Ureter (tissue), 1 donor: ENCODE measurements around the gene CALHM2. TPM values are rescaled to one million over a fixed set of nuclear protein-coding genes. Genes with fewer than 3 reads are reported as not detected.
"Not testable (repeated sequence)": the region's sequence is repeated elsewhere in the genome, so short reads cannot be mapped to it uniquely, and the experiment has no call there.

ENCODE experiments used
- DNase-seq: peaks from one replicate; pipeline ENCODE4 v3.0.0-alpha.2; 2020; ENCODE audit warnings: low spot score
- total RNA-seq: library from RNA; stranded (reverse); gene quantifications from one replicate; pipeline ENCODE4 v1.2.4, GENCODE V29; 2023
- donor health status: DM: yes; HTN: yes; CAD: no.

The CALHM2 gene, protein sequence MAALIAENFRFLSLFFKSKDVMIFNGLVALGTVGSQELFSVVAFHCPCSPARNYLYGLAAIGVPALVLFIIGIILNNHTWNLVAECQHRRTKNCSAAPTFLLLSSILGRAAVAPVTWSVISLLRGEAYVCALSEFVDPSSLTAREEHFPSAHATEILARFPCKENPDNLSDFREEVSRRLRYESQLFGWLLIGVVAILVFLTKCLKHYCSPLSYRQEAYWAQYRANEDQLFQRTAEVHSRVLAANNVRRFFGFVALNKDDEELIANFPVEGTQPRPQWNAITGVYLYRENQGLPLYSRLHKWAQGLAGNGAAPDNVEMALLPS
- 25.1 TPM for total RNA-seq

DNA sequence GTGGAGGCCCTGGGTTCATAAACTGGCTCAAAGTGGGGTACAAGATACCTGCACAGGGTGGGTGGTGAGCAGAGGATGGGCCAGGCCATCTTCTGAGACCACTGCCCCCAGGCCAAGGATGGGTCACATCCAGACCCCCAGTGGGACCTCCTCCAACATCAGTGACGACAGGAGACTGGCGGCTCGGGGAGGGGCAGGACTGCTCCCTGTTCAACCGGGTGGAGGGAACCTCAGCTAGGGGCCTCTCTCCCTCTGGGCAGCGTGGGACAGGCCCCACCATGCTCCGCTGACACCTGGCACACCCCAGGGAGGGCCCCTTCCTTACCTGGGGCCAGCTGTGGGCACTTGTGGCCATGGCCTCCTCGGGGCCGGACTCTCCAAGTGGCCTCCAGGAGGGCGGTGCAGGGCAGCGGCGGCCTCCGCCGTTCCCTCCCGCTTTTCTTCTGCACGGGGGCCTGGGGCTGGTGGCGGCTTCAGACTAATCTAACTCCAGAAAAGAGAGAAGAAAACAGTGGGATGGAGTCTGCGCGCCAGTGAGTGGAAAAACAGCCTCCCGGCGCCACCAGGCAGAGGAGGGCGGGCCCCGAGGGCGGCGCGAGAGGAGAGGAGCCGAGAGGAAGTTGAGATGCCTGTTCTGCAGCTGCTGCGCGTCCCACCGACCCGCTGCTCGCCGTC is at the start of gene CALHM2:
Gene CALHM2, minus strand, starts transcription at position 540 of the 675 bp plus-strand sequence. CDS start 2,429 bp downstream, outside the sequence.
- DNase-seq: peak; percentile 81

GRCh38 chr10:103501186-103501585 is 49.0 kb upstream of the CALHM2 start:
- no peak for DNase-seq

- no peak for DNase-seq
Measured at GRCh38 chr10:103500481-103500880, 48.3 kb upstream of the CALHM2 start.

GRCh38 chr10:103499881-103500280 is 47.7 kb upstream of the CALHM2 start:
- DNase-seq: no peak

DNA sequence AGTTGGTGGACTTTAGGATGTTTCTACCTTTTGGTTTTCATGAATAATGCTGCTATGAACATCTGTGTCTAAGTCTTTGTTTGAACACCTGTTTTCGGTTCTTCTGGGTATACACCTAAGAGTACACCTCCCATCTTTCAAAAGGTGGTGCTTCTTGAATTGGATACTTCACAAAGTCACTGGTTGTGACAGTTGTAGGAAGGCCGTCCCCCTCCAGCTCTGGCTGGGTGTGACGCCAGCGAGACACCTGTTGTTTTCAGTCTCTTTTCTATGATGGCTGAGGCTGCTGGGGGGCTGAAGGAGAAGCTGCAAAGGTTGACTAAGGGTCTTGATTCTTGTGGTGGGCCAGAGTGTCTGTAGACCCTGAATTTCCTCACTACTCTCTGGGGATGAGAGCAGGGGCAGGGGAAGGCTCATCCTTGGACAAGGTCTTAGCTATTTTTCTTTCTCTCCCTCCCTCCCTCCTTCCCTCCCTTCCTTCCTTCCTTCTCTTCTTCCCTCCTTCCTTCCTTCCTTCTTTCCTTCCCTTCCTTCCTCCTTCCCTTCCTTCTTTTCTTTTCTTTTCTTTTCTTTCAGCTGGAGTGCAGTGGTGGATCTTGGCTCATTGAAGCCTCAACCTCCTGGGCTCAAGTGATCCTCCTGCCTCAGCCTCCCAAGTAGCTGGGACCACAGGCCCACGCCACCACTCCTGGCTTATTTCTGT is 46.9 kb upstream of the CALHM2 start:
- DNase-seq: no peak

DNA sequence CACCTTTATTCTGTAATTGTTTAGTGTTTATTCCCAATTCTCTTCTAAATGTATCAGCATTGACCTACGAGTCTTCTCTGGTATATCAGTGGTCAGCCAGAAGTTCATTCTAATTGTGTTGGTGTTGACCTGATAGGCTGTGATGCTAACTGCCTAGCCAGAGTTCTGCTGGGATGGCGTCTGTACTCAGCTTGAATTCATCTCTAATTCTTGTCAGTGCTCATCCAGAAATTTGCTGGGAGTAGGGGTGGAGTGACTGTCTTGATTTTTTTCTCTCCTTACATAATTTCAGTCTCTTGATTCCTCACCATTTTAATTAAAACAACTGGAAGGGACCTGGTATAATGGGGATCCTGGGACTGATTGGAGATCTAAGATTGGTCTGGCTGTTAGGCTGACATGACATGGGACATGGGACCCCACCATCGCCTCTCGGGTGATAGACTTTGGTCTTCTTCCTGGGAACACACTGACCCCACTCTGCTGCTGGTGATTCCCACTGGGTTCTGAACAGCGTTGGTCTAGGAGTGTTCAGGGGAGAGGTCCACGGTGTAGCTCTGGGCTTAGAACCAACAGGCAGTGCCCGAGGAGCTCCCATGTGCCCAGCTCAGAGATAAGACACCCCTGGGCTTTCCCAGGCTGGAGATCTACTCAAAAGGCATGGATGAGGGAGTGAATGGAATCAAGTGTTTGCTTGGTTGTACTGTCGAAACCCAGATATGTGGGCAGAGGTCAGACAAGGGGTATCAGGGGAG is 45.2 kb upstream of the CALHM2 start:
- DNase-seq: no peak

DNA sequence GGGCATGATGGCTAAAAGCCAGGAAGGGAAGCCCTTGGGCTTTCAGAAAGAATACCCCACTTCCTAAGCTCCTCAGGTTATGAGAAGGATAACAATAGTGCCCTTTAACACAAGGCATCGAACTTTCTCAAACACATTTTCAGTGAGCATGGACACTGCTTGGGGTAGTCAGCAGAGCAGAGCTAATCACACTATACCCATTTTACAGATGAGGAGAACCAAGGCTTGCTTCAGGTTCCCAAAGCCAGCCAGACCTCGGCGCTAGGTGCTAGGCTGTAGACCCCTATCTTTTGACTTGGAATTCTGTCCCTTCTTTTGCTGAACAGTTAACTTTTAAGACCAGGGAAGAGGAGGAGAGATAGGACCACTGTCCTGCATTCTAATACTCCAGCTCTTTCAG is 43.2 kb upstream of the CALHM2 start:
- no peak for DNase-seq

DNA sequence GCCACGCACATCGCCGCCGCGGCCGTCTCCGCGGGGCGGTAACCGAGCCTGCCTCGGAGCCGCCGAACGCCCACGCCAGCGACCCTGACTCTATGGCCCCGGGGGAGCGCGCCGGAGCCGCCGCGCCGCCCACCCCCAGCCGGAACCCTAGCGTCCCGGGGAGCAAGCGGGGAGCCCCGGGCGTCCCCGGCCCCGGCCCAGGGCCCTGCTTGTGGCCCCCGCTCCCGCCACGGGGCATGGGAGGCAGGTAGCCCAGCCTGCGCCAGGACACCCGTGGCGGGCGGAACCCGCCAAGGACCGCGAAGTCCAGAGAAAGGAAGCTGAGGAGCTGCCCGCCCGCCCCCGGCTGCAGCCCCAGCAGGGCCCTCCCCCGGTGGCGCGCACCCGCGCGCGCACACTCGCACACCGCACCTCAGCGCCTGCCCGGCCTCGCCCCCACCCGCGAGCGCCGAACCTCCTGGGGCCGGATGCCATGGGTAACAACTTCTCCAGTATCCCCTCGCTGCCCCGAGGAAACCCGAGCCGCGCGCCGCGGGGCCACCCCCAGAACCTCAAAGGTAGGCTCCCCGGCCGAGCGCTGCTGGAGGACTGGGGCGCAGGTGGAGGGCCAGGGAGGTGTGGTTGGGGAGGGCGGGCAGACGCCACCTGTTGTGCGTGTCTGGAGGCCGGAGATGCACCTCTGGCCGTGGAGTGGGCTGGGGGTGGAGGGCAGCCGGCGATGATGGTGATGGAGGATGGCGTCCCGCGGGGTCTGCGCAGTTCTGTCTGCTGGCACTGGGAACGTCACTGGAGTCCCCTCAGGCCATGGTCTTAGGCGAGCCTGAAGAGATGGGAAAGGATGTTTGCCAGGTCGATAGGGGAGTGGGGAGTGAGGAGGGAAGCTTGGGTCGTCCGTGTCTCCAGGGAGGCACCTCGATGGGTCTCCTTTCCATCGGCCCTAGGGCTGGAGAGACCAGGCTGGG is 42.0 kb upstream of the CALHM2 start:
- no peak for DNase-seq

DNA sequence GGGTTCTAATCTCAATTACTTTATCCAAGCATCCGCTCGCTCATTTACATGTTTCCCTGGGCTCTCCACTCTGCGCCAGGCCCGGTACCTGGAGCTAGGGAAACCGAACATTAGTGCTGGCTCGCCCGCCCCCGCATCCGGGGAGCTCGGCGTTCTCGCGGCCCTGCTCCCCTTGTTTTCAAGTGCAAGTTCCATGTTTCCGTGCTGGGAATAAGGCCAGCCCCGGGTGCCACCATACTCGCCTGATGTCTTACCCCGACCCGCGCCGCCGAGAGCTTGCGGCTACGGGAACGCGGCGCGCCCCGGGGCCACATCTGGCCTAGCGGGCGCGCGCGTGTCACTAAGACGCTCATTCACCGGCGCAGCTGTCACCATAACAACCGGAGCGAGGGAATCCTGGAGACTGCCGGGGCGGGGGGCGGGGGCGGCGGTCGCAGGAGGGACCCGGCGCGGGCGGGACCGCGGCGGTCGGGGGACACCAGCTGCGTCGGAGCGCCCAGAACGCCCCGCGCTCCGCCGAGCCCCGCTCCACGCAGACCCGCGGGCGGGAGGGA is 41.3 kb upstream of the CALHM2 start, which contains the start of gene NEURL1:
Gene NEURL1, plus strand, starts transcription at position 344 of the 554 bp plus-strand sequence. CDS start 683 bp downstream, outside the sequence.
- no peak for DNase-seq

- no peak for DNase-seq
Measured at GRCh38 chr10:103492655-103493261, 40.6 kb upstream of the CALHM2 start.

DNA sequence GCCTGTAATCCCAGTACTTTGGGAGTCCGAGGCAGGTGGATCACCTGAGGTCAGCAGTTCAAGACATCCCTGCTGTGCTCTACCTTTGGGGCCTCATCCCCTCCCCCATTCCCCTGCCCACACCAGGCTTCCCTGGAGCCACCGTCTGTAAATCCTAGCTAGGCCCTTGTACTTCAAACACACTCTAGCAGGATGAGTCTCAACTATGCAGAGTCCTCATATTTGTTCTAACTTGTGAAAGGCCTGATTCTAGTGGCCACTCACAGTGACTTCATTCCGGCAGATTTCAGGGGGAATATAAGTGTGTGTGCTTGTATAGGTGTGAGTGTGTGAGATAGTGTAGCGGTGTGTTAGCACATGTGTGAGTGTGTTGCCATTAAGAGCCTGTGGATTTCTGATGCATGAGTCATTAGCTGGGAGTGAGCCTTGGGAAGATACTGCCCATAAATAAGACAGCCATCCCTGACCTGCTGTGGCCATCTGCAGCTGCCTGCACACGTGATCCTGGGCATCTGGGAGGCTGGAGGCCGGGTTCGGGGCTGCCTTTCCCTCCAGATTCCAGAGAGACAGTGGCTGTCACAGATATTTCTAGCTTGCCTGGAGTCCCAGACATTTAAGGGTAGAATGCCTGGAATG is 39.7 kb upstream of the CALHM2 start:
- DNase-seq: no peak

DNA sequence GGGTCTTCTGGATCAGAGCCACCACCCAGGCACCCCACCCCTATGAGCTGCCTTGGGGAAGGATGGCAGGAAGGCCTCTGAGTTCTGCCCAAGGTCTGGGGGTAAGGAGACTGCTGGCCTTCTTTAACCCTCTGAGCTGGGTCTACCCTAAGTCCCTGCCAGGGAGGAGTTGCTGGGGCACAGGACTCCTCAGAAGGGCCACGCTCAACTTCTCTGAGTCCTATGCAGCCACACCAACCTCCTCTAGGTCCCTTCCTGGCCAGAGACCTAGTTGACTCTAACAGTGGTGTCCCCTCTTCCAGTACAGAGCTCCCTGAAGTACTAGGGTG is 38.8 kb upstream of the CALHM2 start:
- no peak for DNase-seq

DNA sequence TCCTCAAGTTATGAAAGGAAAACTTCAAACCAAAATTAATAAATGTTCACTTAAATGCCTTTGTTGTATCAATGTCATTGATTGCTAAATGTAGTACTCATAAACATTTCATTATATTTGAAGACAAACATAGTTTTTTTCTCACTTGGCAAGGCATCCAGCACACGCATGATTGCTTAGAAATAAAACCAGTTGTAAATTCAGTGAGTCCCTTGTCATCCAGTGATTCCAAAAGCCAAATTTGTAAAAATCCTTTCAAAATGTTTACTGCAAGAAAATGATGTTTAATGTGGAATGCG is 35.2 kb upstream of the CALHM2 start:
- no peak for DNase-seq

DNA sequence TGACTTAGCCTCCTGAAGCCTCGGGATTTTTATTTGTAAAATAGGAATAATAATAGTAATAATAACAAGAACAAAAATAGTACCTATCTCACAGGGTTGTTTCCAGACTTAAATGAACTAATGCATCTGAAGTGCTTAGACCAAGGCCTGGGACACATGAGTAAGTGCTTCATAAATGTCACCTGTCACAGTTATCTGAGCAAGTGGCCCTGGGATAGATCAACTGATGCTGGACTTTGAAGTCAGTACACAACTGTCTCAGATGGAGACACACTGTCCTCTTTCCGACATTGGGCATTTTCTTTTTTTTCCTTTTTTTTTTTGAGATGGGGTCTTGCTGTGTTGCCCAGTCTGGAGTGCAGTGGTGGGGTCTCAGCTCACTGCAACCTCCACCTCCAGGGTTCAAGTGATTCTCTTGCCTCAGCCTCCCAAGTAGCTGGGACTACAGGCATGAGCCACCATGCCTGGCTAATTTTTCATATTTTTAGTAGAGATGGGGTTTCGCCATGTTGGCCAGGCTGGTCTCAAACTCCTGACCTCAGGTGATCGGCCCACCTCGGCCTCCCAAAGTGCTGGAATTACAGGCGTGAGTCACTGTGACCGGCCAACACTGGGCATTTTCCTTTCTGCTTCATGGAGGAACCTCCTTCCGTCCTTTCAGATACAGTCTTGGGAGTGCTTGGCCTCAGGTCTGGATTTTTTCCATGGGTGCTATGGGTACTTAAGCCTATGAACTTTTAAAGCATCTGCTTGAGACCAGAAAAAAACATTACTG is 34.7 kb upstream of the CALHM2 start:
- not testable (repeated sequence) for DNase-seq

GRCh38 chr10:103481974-103482531 is 29.9 kb upstream of the CALHM2 start:
- DNase-seq: no peak

DNA sequence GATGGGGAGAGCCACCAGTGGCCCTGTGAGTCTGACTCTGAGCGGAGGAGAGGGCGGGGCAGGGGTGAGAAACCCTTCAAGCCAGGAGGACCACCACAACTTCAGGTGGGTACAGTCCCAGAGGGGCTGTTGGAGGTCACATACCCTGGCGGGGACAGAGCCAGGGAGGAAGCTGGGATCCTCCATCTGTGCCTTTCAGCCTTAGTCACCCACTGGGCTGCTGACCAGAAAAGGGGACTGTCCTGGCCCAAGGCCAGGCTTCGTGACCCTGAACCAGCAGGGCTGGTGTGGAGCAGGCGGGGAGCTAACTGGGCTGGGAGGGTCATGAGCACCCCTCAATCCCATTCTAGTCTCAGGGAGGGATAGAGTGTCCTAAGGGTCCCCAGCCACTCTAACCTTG is 28.4 kb upstream of the CALHM2 start:
- no peak for DNase-seq

DNA sequence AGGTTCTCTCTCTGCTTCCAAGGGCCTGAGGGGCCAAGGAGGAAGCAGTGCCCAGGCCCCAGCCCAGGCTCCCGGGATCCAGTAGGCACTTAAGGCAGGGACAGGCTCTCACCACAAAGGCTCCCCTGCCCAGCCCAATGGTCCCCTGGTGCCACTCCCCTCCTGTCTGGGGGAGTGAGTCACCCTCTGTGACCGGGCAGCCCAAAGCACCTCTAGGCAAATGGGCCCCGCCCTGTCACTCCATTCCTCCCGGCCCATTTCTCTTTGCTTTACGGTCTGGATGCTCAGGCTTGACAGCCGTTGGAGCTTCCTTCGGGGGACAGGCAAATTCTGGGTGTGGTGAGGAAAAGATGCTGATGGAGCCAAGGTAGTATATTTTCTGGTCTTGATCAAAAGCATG is 27.0 kb upstream of the CALHM2 start, which contains the start of gene CALHM3:
Gene CALHM3, minus strand, starts transcription at position 106 of the 400 bp plus-strand sequence. CDS start 208 bp downstream, outside the sequence.
- DNase-seq: no peak

DNA sequence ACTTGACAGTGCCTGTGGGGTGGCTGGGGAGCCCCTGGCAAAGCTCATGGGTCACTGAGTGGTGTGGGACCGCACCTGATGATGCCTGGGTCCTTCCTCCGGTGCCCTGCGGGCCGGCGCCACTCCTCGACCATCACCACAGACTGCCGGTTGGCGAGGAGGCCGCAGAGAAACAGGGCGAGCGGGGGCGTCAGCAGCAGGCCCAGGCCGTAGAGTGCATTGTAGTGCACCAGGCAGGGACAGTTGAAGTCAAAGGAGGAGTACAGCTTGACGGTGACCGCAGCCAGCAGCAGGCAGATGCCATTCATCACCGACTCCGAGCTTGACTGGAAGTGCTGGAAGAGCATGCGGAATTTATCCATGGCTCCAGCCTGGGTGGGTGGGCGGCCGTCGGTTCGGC is 26.5 kb upstream of the CALHM2 start:
- DNase-seq: no peak
